Body of pancreas (tissue), 4 donors: ENCODE data around the gene TMEM128. TPM values are rescaled to one million over a fixed set of nuclear protein-coding genes. Genes with fewer than 3 reads are reported as not detected.
"Not testable (repeated sequence)": the region's sequence is repeated elsewhere in the genome, so short reads cannot be mapped to it uniquely, and the experiment has no call there.

Experiments
- ATAC-seq: fragments of 150-250 bp; one replicate; pipeline ENCODE4 v1.9.1; 2016
- DNase-seq, 4 donors: peaks; one replicate each; pipeline ENCODE4 v3.0.0-alpha.2; 2019
- H3K27ac ChIP-seq, 4 donors: fragments of 200-600 bp; sonication (generic); 1 replicate in 3 of 4; 2 replicates in 1 of 4; pipeline versions ENCODE4 v1.5.1 to v1.6.1; 2016 to 2019; ENCODE audit warnings: mild to moderate bottlenecking in 1 of 4, mixed read lengths in 1 of 4, moderate library complexity in 1 of 4
- H3K27me3 ChIP-seq, 2 donors: fragments of 200-600 bp; sonication (generic); one replicate each; pipeline ENCODE4 v1.6.0; 2016; ENCODE audit warnings: mild to moderate bottlenecking in 1 of 2
- H3K36me3 ChIP-seq, 2 donors: fragments of 200-600 bp; sonication (generic); replicated peaks in 1 of 2; 2 replicates each; pipeline ENCODE4 v1.5.1; 2016; ENCODE audit warnings: low read depth in 2 of 2; ENCODE audit not compliant: insufficient read depth in 1 of 2
- H3K4me1 ChIP-seq: fragments of 200-600 bp; sonication (generic); one replicate; pipeline ENCODE4 v1.6.0; 2016
- H3K4me3 ChIP-seq, 2 donors: fragments of 200-600 bp; sonication (generic); 1 replicate in 1 of 2; 2 replicates in 1 of 2; pipeline ENCODE4 v1.5.1; 2016 to 2019
- H3K9me3 ChIP-seq, 3 donors: fragments of 200-600 bp; sonication (generic); 1 replicate in 2 of 3; 2 replicates in 1 of 3; pipeline ENCODE4 v1.5.1; 2016
- POLR2A ChIP-seq, 3 donors: fragments of 450-650 bp; IDR thresholded peaks; one replicate each; pipeline ENCODE4 v1.6.1; 2016; ENCODE audit warnings: antibody characterized with exemption in 3 of 3, mild to moderate bottlenecking in 2 of 3
- WGBS, 2 donors: methylation state at CpG; one replicate each; pipeline ENCODE4 v1.1.5; 2017; 5-methylcytosine and 5-hydroxymethylcytosine counted together
- intact Hi-C: fragments of 100-400 bp; cut with DNase I; formaldehyde crosslinking; loops from one replicate; pipeline ENCODE4 v1.15.1; 2023
- total RNA-seq, 2 donors: library from RNA; depleted of rRNA; stranded (reverse); fragments of >200 nt; gene quantifications; one replicate each; pipeline ENCODE4 v1.1.0, GENCODE V29; 2016
- TF ChIP-seq, protein P1 (sequence below), 7 experiments: fragments of 450-650 bp in 4 of 7; fragments of 200-600 bp in 3 of 7; sonication (generic) in 3 of 7; IDR thresholded peaks; one replicate each; pipeline ENCODE4 v1.5.1; 2016 to 2019; ENCODE audit warnings: antibody characterized with exemption in 7 of 7

Gene TMEM128
- total RNA-seq, 2 donors from 2014 or later, result 12.9 to 17.1 TPM

DNA sequence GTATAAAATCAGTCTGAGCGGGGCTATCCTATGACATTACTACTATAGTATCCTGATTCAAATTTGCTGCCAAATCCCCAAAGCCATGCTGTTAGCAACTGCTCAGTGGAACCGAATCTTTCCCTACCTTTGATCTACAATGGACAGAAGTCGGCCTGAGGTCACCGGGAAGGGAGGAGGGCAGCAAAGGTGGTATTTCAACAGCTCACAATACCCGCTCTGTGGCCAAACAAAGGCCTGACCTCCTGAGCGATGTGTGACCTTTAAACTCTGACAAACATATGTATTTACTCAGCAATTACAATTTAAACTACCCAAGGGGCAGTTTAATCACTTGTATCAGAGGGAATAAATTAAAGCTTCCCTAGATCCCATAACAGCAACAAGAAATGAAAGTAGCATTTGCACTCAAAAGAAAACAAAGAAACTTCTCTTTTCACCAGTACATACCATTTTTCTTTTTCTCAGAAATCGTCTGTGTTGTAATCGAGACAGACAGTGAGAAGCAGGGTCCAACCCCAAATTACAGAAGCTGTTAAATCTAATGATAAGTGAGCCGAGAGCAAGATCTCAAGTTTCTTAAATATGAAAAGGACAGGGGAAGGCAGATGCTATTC is 11.6 kb upstream of the TMEM128 start:
- H3K27ac ChIP-seq, result peak overlapping the region in 1 of 4 donors; percentile 0
- ATAC-seq, result no peak

DNA sequence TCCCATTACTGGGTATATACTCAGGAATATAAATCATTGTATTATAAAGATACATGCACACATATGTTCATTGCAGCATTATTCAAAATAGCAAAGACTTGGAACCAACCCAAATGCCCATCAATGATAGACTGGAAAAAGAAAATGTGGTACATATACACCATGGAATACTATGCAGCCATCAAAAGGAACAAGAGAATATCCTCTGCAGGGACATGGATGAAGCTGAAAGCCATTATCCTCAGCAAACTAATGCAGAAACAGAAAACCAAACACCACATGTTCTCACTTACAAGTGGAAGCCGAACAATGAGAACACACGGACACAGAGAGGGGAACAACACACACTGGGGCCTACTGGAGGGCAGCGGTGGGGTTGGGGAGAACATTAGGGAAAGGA is 9.7 kb upstream of the TMEM128 start:
- H3K4me3 ChIP-seq, H3K27me3 ChIP-seq, DNase-seq, intact Hi-C loops, H3K36me3 ChIP-seq, H3K4me1 ChIP-seq, ATAC-seq, H3K27ac ChIP-seq, H3K9me3 ChIP-seq: not testable (repeated sequence)
- 64 to 90% methylated on average over 3 of the region's 3 CpGs for WGBS, 2 donors

More for the DNA sequence above, 11.6 kb upstream of the TMEM128 start:
- Histone ChIP-seq H3K36me3 (no peaks in the 10 kb centered on the region), H3K4me3 (no peak overlapping the region), H3K9me3 (no peaks in the 10 kb centered on the region), H3K27me3 (no peaks in the 10 kb centered on the region), H3K4me1 (peaks cover 5% of the 10 kb centered on the region)
- 21 to 24% methylated on average over 9 of the region's 9 CpGs for WGBS, 2 donors
- no peak for DNase-seq
- intact Hi-C loops, result loop anchor here (5.0 kb wide), 1 partner anchor 73 kb away; no protein-coding TSS in a partner anchor
- TF ChIP-seq, protein P1, sequence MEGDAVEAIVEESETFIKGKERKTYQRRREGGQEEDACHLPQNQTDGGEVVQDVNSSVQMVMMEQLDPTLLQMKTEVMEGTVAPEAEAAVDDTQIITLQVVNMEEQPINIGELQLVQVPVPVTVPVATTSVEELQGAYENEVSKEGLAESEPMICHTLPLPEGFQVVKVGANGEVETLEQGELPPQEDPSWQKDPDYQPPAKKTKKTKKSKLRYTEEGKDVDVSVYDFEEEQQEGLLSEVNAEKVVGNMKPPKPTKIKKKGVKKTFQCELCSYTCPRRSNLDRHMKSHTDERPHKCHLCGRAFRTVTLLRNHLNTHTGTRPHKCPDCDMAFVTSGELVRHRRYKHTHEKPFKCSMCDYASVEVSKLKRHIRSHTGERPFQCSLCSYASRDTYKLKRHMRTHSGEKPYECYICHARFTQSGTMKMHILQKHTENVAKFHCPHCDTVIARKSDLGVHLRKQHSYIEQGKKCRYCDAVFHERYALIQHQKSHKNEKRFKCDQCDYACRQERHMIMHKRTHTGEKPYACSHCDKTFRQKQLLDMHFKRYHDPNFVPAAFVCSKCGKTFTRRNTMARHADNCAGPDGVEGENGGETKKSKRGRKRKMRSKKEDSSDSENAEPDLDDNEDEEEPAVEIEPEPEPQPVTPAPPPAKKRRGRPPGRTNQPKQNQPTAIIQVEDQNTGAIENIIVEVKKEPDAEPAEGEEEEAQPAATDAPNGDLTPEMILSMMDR (IDR thresholded peaks at IDR 0.05), result no peak
- TF ChIP-seq POLR2A (IDR thresholded peaks at IDR 0.05), result no peak

DNA sequence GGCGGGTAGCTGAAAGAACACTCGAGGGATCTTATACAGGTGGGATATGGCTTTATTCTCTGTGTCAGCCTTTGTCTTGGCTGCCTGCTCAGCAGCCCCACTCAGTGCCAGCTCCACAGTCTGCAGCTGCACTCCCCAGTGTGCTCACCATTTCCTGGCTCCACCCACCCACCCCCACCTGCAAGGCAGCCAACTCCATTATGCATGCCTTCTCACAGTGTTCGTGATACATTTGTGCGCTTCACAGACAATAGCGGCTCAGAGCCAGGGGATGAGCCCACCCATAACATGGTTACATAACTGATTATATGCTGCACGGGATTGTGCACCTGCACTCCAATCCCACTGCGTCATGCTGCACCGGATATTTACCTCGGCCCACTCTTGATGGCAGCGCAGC is 8.8 kb upstream of the TMEM128 start:
- Histone ChIP-seq H3K27ac (no peak overlapping the region), H3K4me3 (no peak overlapping the region), H3K4me1 (peaks cover 5% of the 10 kb centered on the region), H3K36me3 (no peaks in the 10 kb centered on the region), H3K9me3 (no peaks in the 10 kb centered on the region), H3K27me3 (no peaks in the 10 kb centered on the region)
- no peak for ATAC-seq
- 77 to 83% methylated on average over 10 of the region's 10 CpGs for WGBS, 2 donors
- intact Hi-C loops, result no loop called here
- no peak for DNase-seq
- TF ChIP-seq, protein P1 (IDR thresholded peaks at IDR 0.05), result no peak
- no peak for TF ChIP-seq POLR2A (IDR thresholded peaks at IDR 0.05)

DNA sequence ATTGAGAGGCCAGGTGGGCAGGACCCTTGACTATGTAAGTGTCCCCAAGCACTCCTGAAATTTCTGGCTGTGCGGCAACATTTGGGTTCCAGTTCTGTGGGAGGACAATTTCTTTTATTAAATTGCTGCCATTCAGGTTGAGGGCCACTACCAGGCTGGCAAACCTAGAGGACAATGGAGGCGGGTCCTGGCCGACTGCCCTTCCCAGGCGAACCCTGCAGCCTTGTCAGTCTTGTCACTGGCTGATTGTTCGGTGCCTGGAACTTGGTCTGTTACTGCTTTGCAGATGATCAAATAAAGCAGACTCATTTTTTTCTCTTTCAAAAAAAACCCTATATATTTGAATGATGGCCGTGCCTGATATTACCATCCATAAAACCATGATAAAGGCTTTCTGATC is 6.6 kb upstream of the TMEM128 start:
- TF ChIP-seq, protein P1 (IDR thresholded peaks at IDR 0.05), result no peak
- no peak for TF ChIP-seq POLR2A (IDR thresholded peaks at IDR 0.05)
- Histone ChIP-seq H3K4me3 (no peak overlapping the region), H3K27ac (no peak overlapping the region), H3K9me3 (no peaks in the 10 kb centered on the region), H3K27me3 (no peaks in the 10 kb centered on the region), H3K4me1 (peaks cover 4% of the 10 kb centered on the region), H3K36me3 (no peaks in the 10 kb centered on the region)
- DNase-seq (no peak), ATAC-seq (no peak)
- intact Hi-C loops, result no loop called here
- 22 to 35% methylated on average over 6 of the region's 6 CpGs for WGBS, 2 donors

DNA sequence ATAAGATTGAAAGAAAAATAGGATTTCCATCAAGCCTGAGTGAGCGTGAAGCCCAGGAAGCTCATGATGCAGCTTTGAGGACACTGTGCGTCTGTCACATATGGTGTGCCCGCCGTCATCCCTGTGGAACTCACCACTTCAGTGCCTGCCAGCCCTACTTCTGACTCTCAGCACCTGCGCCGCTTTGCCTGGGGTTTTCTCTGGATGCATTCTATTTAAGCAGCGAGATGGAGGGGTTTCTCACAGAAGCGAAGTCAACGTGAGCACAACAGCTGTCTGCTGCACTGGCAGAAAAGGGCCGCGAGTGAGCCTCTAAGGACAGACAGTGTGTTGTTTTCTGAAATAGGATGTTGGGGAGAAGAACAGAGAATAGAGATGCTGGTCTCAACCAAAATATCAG is 6.2 kb upstream of the TMEM128 start:
- 81% methylated on average over 11 of the region's 11 CpGs for WGBS, 2 donors
- no peak for DNase-seq
- Histone ChIP-seq H3K4me1 (peaks cover under 1% of the 10 kb centered on the region), H3K27ac (no peak overlapping the region), H3K9me3 (no peaks in the 10 kb centered on the region), H3K27me3 (no peaks in the 10 kb centered on the region), H3K4me3 (no peak overlapping the region), H3K36me3 (no peaks in the 10 kb centered on the region)
- ATAC-seq, result no peak
- intact Hi-C loops, result no loop called here
- TF ChIP-seq, protein P1 (IDR thresholded peaks at IDR 0.05), result no peak
- no peak for TF ChIP-seq POLR2A (IDR thresholded peaks at IDR 0.05)
